LoVo (cell line): ENCODE results near the gene KEAP1.
"Not testable (repeated sequence)": the region's sequence is repeated elsewhere in the genome, so short reads cannot be mapped to it uniquely, and the experiment has no call there.

Experiments
- DNase-seq: peaks from one replicate; pipeline ENCODE4 v3.0.0-alpha.2; 2016; ENCODE audit warnings: low spot score

KEAP1 gene

GRCh38 chr19:10497371-10497770, 5.8 kb downstream of the KEAP1 start:
- DNase-seq: no peak

GRCh38 chr19:10491472-10492047, 11.6 kb downstream of the KEAP1 start:
- no peak for DNase-seq

DNA sequence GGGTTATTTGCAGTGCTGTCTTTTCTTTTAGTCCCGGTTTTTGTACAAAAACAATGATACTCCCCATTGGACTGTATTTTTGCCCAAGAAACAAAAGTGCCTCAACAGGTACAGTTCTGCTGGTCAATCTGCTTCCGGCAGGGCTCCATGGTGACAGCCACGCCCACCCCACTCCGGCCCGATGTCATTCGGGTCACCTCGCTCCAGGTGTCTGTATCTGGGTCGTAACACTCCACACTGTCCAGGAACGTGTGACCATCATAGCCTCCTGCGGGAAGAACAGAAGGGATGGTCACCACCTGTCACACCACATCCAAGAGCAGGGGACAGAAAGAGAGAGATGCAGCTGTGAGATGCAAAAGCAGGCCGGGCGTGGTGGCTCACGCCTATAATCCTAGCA, 16.6 kb downstream of the KEAP1 start:
- DNase-seq: no peak

- DNase-seq: peak; percentile 90
These were observed 24.2 kb downstream of the KEAP1 start for GRCh38 chr19:10478903-10479384.

GRCh38 chr19:10478476-10478875, 24.7 kb downstream of the KEAP1 start:
- DNase-seq: no peak

DNA sequence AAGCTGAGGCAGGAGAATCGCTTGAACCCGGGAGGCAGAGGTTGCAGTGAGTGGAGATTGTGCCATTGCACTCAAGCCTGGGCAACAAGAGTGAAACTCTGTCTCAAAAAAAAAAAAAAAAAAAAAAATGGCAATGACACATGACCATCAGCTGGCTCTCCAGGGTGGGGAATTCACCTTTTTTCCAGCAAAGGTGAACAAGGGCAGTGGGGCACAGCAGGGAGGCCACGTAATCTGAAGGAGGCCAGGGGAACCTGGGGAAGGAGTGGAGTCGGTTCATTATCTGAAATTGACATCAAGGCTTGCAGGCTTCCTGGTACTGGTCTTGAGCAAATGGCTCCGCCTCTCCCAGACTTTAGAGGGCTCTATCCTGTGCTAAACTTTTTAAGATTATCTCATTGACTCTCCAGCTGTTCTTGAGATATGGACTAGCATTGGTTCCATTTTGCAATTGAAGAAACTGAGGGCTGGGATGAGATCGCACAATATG, 28.1 kb downstream of the KEAP1 start:
- no peak for DNase-seq

GRCh38 chr19:10473192-10473591, 30.0 kb downstream of the KEAP1 start:
- DNase-seq: no peak

DNA sequence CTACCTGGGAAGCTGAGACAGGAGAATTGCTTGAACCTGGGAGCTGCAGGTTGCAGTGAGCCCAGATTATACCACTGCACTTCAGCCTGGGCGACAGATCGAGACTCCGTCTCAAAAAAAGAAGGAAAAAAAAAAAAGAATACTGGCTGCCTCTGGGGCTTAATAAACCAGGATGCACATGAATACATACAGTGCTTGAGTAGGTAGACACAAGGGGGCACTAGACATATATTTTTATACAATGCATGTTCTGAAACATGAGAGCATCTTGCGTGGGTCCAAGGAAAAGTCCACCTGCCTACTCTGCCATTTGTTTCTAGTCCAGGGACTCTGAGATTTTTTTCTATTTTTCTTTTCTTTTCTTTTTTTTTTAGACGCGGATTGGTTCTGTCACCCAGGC, 31.2 kb downstream of the KEAP1 start:
- DNase-seq: no peak

GRCh38 chr19:10468133-10468532, 35.0 kb downstream of the KEAP1 start:
- no peak for DNase-seq

- no peak for DNase-seq
These were observed 36.0 kb downstream of the KEAP1 start for GRCh38 chr19:10467104-10467706.

- DNase-seq: no peak
These were observed 38.7 kb downstream of the KEAP1 start for GRCh38 chr19:10464456-10464855.

DNA sequence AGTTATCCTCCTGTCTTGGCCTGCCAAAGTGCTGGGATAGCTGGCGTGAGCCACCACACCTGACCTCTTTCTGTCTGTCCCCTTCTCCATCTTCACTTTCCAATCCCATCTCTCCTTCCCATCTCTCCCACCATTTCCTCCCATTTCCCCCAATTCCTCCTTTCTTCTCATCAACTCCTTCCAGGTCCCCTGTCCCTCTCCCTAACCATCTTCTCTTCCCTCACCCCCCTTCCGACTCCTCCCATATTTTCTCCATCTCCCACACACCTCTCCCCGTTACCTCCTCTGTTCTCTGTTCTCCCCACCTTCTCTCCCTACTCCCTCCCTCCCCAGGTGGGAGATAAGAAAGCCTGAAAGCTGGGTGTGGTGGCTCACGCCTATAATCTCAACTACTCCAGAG, 40.6 kb downstream of the KEAP1 start:
- no peak for DNase-seq

- DNase-seq: not testable (repeated sequence)
These were observed 41.1 kb downstream of the KEAP1 start for GRCh38 chr19:10462042-10462441.

GRCh38 chr19:10461047-10461949, 41.9 kb downstream of the KEAP1 start:
- no peak for DNase-seq

GRCh38 chr19:10460714-10461046, 42.5 kb downstream of the KEAP1 start:
- no peak for DNase-seq

DNA sequence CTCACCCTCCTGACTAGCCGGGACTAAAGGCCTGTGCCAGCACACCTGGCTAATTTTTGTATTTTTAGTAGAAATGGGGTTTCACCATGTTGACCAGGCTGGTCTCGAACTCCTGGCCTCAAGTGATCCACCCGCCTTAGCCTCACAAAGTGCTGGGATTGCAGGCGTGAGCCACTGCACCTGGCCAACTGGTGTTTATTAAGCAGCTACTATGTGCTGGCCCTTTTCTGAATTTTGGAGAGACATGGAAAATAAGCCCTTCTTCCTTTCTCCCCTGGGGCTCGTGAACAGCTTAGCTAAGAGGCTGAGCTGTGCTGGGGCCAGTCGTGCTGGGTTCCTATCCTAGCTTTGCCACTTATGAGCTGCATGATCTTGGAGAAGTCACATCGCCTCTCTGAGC, 44.4 kb downstream of the KEAP1 start:
- DNase-seq: not testable (repeated sequence)

GRCh38 chr19:10454267-10454666, 48.9 kb downstream of the KEAP1 start:
- no peak for DNase-seq

DNA sequence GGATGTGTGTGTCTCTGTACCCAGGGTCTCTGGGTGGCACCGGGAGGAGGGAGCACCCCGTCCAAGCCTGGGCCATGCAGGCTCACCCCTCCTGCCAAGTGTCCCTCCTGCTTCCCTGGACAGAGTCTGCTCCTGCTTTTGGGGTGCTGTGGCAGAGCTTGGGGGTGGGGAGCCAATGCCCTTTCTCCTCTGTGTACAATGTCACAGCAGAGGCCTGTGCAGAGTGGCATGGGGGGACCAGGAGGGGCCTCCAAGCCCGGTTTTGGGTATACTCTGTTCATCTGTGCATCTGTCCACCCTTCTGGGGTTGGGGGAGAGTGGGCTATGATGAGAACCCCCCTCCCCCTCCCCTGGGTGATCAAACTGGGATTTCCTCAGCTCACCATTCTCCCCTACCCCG, 49.3 kb downstream of the KEAP1 start:
- no peak for DNase-seq

DNA sequence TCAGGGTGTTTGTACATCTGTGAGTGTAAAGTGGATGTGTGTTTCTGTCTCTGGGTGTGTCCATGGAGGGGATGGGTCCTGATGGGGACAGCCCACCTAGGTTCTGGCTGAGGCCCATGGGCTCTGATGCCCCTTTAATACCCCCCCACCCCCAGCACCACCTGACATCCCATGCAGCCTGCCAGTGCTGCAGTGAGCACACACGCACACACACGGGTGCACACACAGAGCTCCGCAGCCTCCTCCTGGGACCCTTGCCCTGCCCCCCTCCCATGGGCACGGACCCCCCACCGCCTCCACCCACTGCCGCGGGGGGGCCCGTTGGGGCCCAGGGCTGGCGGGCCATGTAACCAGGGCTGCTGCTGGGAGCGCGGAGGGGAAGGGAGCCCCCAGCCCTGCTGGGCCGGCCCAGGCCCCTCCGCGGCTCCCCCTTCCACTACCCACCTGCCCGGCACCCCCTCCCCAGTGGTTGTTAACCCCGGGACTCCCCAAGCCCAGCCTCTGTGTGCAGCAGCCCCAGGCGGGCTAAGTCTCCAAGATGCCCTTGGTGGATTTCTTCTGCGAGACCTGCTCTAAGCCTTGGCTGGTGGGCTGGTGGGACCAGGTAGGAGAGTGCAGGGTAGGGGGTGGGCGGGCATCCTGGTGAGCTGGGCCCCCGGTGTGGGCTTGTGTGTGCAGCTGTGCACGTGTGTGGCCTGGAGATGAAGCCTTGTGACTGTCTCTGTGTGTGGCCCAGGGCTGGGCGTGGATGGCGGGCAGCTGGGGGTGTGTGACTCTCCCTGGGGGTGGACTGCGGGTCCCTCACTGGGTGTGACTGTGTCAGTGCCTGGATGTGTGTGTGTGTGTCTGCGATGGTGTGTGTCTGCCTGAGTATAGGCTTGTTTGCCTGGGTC, 50.2 kb downstream of the KEAP1 start:
- DNase-seq: no peak

GRCh38 chr19:10450853-10451609, 52.1 kb downstream of the KEAP1 start:
- DNase-seq: no peak

- no peak for DNase-seq
These were observed 52.8 kb downstream of the KEAP1 start for GRCh38 chr19:10450191-10450852.
